HL-60 (cell line): ENCODE results near the gene C16orf46.

Experiments used
- CTCF ChIP-seq: IDR thresholded peaks from one replicate; pipeline ENCODE4 v1.5.1; 2011; ENCODE audit warnings: low read length, control low read depth, inconsistent platforms; ENCODE audit not compliant: insufficient read depth
- POLR2AphosphoS5 ChIP-seq: IDR thresholded peaks from 2 replicates; pipeline ENCODE4 v1.6.1; 2012; ENCODE audit warnings: low read depth
- SPI1 ChIP-seq: IDR thresholded peaks from 2 replicates; pipeline ENCODE4 v1.6.1; 2012; ENCODE audit warnings: low read depth, mild to moderate bottlenecking, borderline replicate concordance
- TF ChIP-seq, protein P1 (sequence below): IDR thresholded peaks from 2 replicates; pipeline ENCODE4 v1.6.1; 2012; ENCODE audit warnings: low read depth; ENCODE audit not compliant: insufficient replicate concordance

GRCh38 chr16:81029930-81030604 is 47.0 kb downstream of the C16orf46 start:
- TF ChIP-seq CTCF (no peak), POLR2AphosphoS5 (no peak), SPI1 (no peak)
- TF ChIP-seq, protein P1, sequence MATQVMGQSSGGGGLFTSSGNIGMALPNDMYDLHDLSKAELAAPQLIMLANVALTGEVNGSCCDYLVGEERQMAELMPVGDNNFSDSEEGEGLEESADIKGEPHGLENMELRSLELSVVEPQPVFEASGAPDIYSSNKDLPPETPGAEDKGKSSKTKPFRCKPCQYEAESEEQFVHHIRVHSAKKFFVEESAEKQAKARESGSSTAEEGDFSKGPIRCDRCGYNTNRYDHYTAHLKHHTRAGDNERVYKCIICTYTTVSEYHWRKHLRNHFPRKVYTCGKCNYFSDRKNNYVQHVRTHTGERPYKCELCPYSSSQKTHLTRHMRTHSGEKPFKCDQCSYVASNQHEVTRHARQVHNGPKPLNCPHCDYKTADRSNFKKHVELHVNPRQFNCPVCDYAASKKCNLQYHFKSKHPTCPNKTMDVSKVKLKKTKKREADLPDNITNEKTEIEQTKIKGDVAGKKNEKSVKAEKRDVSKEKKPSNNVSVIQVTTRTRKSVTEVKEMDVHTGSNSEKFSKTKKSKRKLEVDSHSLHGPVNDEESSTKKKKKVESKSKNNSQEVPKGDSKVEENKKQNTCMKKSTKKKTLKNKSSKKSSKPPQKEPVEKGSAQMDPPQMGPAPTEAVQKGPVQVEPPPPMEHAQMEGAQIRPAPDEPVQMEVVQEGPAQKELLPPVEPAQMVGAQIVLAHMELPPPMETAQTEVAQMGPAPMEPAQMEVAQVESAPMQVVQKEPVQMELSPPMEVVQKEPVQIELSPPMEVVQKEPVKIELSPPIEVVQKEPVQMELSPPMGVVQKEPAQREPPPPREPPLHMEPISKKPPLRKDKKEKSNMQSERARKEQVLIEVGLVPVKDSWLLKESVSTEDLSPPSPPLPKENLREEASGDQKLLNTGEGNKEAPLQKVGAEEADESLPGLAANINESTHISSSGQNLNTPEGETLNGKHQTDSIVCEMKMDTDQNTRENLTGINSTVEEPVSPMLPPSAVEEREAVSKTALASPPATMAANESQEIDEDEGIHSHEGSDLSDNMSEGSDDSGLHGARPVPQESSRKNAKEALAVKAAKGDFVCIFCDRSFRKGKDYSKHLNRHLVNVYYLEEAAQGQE = no peak
